Naive thymus-derived CD4-positive, alpha-beta T cell (primary cell): ENCODE data around the gene SCMH1. TPM values are rescaled to one million over a fixed set of nuclear protein-coding genes. Genes with fewer than 3 reads are reported as not detected.
A peak's percentile ranks its signal among the peaks of the same experiment; 100 is the strongest.

ENCODE experiments used
- ATAC-seq: fragments of 150-1000 bp; cut with Tn5 transposase; 2 replicates; pipeline ENCODE4 v1.10.0; 2021; ENCODE audit warnings: mild to moderate bottlenecking, moderate library complexity
- CTCF ChIA-PET: fragments of 350-600 bp; sonication (Branson Sonifier 250); formaldehyde crosslinking; loops from one replicate; lab custom pipeline; 2021; ENCODE audit warnings: antibody characterized with exemption; lab: Charles Lee
- POLR2A ChIA-PET: fragments of 350-600 bp; sonication (Branson Sonifier 250); formaldehyde crosslinking; loops from one replicate; lab custom pipeline; 2021; ENCODE audit warnings: antibody characterized with exemption, inconsistent platforms; lab: Charles Lee
- DNase-seq, 9 donors: peaks; one replicate each; pipeline versions ENCODE4 v3.0.0 to v3.0.0-alpha.2; 2020 to 2022; ENCODE audit warnings: mixed read lengths in 1 of 9
- H3K27ac ChIP-seq: one replicate; pipeline ENCODE4 v1.7.0; 2013; ENCODE audit warnings: mild to moderate bottlenecking, low read depth, low read length, moderate library complexity
- H3K27me3 ChIP-seq, 2 donors: one replicate each; pipeline ENCODE4 v1.7.0; 2013; ENCODE audit warnings: low read length in 2 of 2, mild to moderate bottlenecking in 2 of 2, moderate library complexity in 2 of 2; ENCODE audit not compliant: control insufficient read depth in 2 of 2, insufficient read depth in 2 of 2
- H3K36me3 ChIP-seq, 3 experiments: 1 replicate in 2 of 3; 2 replicates in 1 of 3; pipeline ENCODE4 v1.7.0; 2013; ENCODE audit warnings: low read length in 3 of 3, mild to moderate bottlenecking in 3 of 3, moderate library complexity in 1 of 3; ENCODE audit not compliant: insufficient read depth in 3 of 3, control insufficient read depth in 2 of 3
- H3K4me1 ChIP-seq, 2 donors: one replicate each; pipeline ENCODE4 v1.7.0; 2013; ENCODE audit warnings: low read length in 2 of 2, mild to moderate bottlenecking in 2 of 2, moderate library complexity in 1 of 2; ENCODE audit not compliant: control insufficient read depth in 2 of 2, insufficient read depth in 2 of 2
- H3K4me3 ChIP-seq: 2 replicates; pipeline ENCODE4 v1.7.0; 2013; ENCODE audit warnings: mild to moderate bottlenecking, low read length
- H3K9me3 ChIP-seq, 3 experiments: 1 replicate in 2 of 3; 2 replicates in 1 of 3; pipeline ENCODE4 v1.7.0; 2013; ENCODE audit warnings: low read length in 3 of 3; ENCODE audit not compliant: control insufficient read depth in 2 of 3
- H3K27ac Mint-ChIP-seq, 9 donors: one replicate each; pipeline ENCODE4 v1.8.0; 2020 to 2022; ENCODE audit warnings: mixed read lengths in 9 of 9, mild to moderate bottlenecking in 8 of 9, moderate library complexity in 5 of 9, inconsistent platforms in 2 of 9
- H3K27me3 Mint-ChIP-seq, 5 donors: one replicate each; pipeline ENCODE4 v1.8.0; 2021 to 2022; ENCODE audit warnings: mixed read lengths in 5 of 5, mild to moderate bottlenecking in 1 of 5
- H3K36me3 Mint-ChIP-seq, 5 donors: one replicate each; pipeline ENCODE4 v1.8.0; 2020 to 2022; ENCODE audit warnings: mixed read lengths in 5 of 5, mild to moderate bottlenecking in 3 of 5, inconsistent platforms in 1 of 5
- H3K4me1 Mint-ChIP-seq, 7 donors: one replicate each; pipeline ENCODE4 v1.8.0; 2020 to 2022; ENCODE audit warnings: mixed read lengths in 7 of 7, mild to moderate bottlenecking in 3 of 7, inconsistent platforms in 1 of 7
- H3K4me3 Mint-ChIP-seq, 10 donors: one replicate each; pipeline ENCODE4 v1.8.0; 2020 to 2022; ENCODE audit warnings: mild to moderate bottlenecking in 10 of 10, mixed read lengths in 10 of 10, moderate library complexity in 6 of 10, inconsistent platforms in 2 of 10
- H3K9me3 Mint-ChIP-seq, 11 donors: one replicate each; pipeline ENCODE4 v1.8.0; 2020 to 2022; ENCODE audit warnings: mixed read lengths in 11 of 11, mild to moderate bottlenecking in 4 of 11, inconsistent platforms in 1 of 11, moderate library complexity in 1 of 11
- intact Hi-C, 2 donors: fragments of 100-400 bp; cut with micrococcal nuclease; formaldehyde crosslinking; loops; one replicate each; pipeline ENCODE4 v1.15.1; 2023
- polyA plus RNA-seq, 2 donors: library from polyadenylated mRNA; unstranded; fragments of 300-500 nt; fragmentation: Illumina TruSeq; gene quantifications; one replicate each; pipeline ENCODE4 v1.2.3, GENCODE V29; 2021
- total RNA-seq, 6 experiments: library from RNA in 5 of 6; stranded (reverse) in 5 of 6; gene quantifications; 1 replicate in 5 of 6; 2 replicates in 1 of 6; pipeline ENCODE4 v1.2.3 and lab custom pipeline; 2021 to 2026

SCMH1 gene
- total and polyA plus RNA-seq, 7 experiments from 2014 or later, result 3.6 to 18.6 (median 16.8) TPM

GRCh38 chr1:41017141-41018017 lies 224.7 kb downstream of the SCMH1 start:
- no peak overlapping the region for H3K4me3 Mint-ChIP-seq
- Histone ChIP-seq H3K4me1 (no peaks in the 10 kb centered on the region), H3K9me3 (no peaks in the 10 kb centered on the region), H3K27ac (no peak overlapping the region), H3K27me3 (no peaks in the 10 kb centered on the region), H3K36me3 (peaks cover 0 to 34% (median 0%) of the 10 kb centered on the region in 3 experiments), H3K4me3 (no peak overlapping the region)
- ChIA-PET CTCF (no interaction called here), POLR2A (no interaction called here)
- no peaks in the 10 kb centered on the region for H3K27me3 Mint-ChIP-seq
- DNase-seq (no peak), ATAC-seq (no peak)
- H3K9me3 Mint-ChIP-seq, result no peaks in the 10 kb centered on the region
- H3K27ac Mint-ChIP-seq, result peak overlapping the region in 1 of 9 donors; percentile 29
- H3K36me3 Mint-ChIP-seq, result peaks cover 0 to 10% (median 3%) of the 10 kb centered on the region in 5 donors
- peaks cover 10 to 22% (median 16%) of the 10 kb centered on the region in 7 donors for H3K4me1 Mint-ChIP-seq
- intact Hi-C loops, result no loop called here

DNA sequence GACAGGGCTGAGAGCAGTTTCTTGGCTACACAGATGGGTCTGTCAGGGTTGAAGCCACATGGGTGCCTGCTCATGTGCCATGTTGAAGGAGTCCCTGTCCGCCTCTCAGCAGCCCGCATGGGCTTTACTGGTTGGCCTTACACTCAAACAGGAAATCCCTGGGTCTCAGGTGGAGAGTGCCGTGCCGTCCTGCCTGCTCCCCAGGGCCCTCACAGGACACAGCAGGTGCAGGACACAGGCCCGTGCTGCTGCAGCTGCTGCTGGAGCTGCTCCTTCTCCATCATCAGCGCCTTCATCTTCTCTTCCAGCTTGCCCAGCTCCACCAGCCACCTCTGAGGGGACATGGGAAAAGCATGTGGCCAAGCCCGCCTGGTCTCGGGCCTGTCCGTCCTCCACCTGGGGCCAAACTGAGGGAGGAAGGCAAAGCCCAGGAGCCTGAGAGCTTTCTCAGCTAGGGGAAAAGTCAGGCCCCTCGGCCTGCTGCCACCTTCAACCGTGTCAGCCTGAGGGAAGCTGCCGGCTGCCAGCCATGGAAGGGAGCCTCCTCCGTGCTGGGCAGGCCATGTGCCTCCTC lies 226.1 kb downstream of the SCMH1 start:
- no peaks in the 10 kb centered on the region for H3K27me3 ChIP-seq
- Mint-ChIP-seq H3K27me3 (no peaks in the 10 kb centered on the region), H3K4me1 (peaks cover 7 to 16% (median 12%) of the 10 kb centered on the region in 7 donors), H3K36me3 (peaks cover 4 to 19% (median 5%) of the 10 kb centered on the region in 5 donors), H3K9me3 (no peaks in the 10 kb centered on the region), H3K4me3 (no peak overlapping the region), H3K27ac (peak overlapping the region in 5 of 9 donors; percentile 10 to 57 (median 33))
- no peak overlapping the region for H3K27ac ChIP-seq
- POLR2A ChIA-PET, result no interaction called here
- no peaks in the 10 kb centered on the region for H3K9me3 ChIP-seq
- no peaks in the 10 kb centered on the region for H3K4me1 ChIP-seq
- DNase-seq (no peak), ATAC-seq (no peak)
- intact Hi-C loops, result no loop called here
- H3K4me3 ChIP-seq, result no peak overlapping the region
- H3K36me3 ChIP-seq, result peaks cover 0 to 48% (median 0%) of the 10 kb centered on the region in 3 experiments
- CTCF ChIA-PET, result interaction anchor here (0.6 kb wide), 1 partner anchor 75 kb away, joined by 5 read pairs; no protein-coding TSS in a partner anchor

DNA sequence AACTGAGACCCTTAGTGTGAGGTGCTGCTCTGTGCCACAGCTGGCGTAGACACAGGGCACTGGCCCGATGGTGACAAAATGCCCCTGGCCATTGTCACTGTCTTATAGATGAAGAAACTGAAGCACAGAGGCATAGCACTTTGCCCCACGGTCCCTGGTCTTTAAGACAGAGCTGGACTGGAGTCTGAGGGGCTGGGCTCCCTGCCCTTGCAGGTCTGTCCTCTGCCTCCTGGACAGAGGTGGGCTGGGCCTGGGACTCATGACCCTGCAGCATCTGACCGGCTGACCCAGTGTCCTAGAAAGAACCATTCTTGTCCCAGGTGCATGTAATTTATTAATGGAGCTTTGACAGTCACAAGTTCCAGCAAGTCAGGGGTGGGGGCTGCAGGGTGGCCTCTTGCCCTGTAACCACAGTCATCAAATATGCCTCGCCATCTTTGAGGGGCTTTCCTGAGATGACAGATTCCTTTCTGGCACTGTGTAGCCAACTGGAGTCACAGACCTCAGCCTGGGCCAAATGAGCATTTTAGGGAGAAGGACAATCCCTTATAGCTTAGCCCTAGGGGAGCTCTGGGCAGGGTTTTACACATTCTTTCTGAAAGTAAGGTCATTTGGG lies 226.7 kb downstream of the SCMH1 start:
- Histone ChIP-seq H3K4me1 (no peaks in the 10 kb centered on the region), H3K9me3 (no peaks in the 10 kb centered on the region), H3K36me3 (peaks cover 2 to 54% (median 5%) of the 10 kb centered on the region in 3 experiments), H3K27me3 (no peaks in the 10 kb centered on the region), H3K27ac (no peak overlapping the region), H3K4me3 (no peak overlapping the region)
- CTCF ChIA-PET, result no interaction called here
- Mint-ChIP-seq H3K27ac (peak overlapping the region in 8 of 9 donors; percentile 33 to 88 (median 66)), H3K4me1 (peaks cover 7 to 16% (median 12%) of the 10 kb centered on the region in 7 donors), H3K27me3 (no peaks in the 10 kb centered on the region), H3K4me3 (no peak overlapping the region), H3K9me3 (no peaks in the 10 kb centered on the region), H3K36me3 (peaks cover 4 to 25% (median 8%) of the 10 kb centered on the region in 5 donors)
- POLR2A ChIA-PET, result no interaction called here
- ATAC-seq (no peak), DNase-seq (no peak)
- intact Hi-C loops, result no loop called here

- no peaks in the 10 kb centered on the region for H3K4me1 ChIP-seq
- H3K27ac ChIP-seq, result no peak overlapping the region
- ChIA-PET CTCF (no interaction called here), POLR2A (no interaction called here)
- peak overlapping the region; percentile 38 to 88 (median 64) for H3K27ac Mint-ChIP-seq
- H3K4me3 ChIP-seq, result no peak overlapping the region
- no peaks in the 10 kb centered on the region for H3K9me3 ChIP-seq
- DNase-seq (no peak), ATAC-seq (no peak)
- no peaks in the 10 kb centered on the region for H3K9me3 Mint-ChIP-seq
- H3K36me3 ChIP-seq, result peaks cover 5 to 59% (median 8%) of the 10 kb centered on the region in 3 experiments
- no peaks in the 10 kb centered on the region for H3K27me3 Mint-ChIP-seq
- intact Hi-C loops, result no loop called here
- no peak overlapping the region for H3K4me3 Mint-ChIP-seq
- H3K27me3 ChIP-seq, result no peaks in the 10 kb centered on the region
- peaks cover 7 to 16% (median 12%) of the 10 kb centered on the region in 7 donors for H3K4me1 Mint-ChIP-seq
- peaks cover 9 to 30% (median 11%) of the 10 kb centered on the region in 5 donors for H3K36me3 Mint-ChIP-seq
Observed at GRCh38 chr1:41014871-41015270, 227.2 kb downstream of the SCMH1 start.

- CTCF ChIA-PET, result interaction anchor here (1.3 kb wide), 1 partner anchor 10 kb away, joined by 3 read pairs; no protein-coding TSS in a partner anchor
Observed at GRCh38 chr1:41013796-41014195, 228.3 kb downstream of the SCMH1 start.

GRCh38 chr1:41013024-41013423 lies 229.1 kb downstream of the SCMH1 start:
- Histone ChIP-seq H3K27ac (no peak overlapping the region), H3K9me3 (no peaks in the 10 kb centered on the region), H3K36me3 (peaks cover 11 to 73% (median 17%) of the 10 kb centered on the region in 3 experiments), H3K4me1 (no peaks in the 10 kb centered on the region), H3K27me3 (no peaks in the 10 kb centered on the region), H3K4me3 (no peak overlapping the region)
- ChIA-PET CTCF (interaction anchor here (1.3 kb wide), 1 partner anchor 9 kb away, joined by 3 read pairs; no protein-coding TSS in a partner anchor), POLR2A (no interaction called here)
- no peak for DNase-seq
- Mint-ChIP-seq H3K27me3 (no peaks in the 10 kb centered on the region), H3K9me3 (no peaks in the 10 kb centered on the region), H3K27ac (no peak overlapping the region), H3K4me3 (no peak overlapping the region), H3K4me1 (peaks cover 7 to 16% (median 12%) of the 10 kb centered on the region in 7 donors), H3K36me3 (peaks cover 12 to 46% (median 20%) of the 10 kb centered on the region in 5 donors)
- ATAC-seq, result no peak
- intact Hi-C loops, result no loop called here

More at GRCh38 chr1:41013796-41014195, 228.3 kb downstream of the SCMH1 start:
- H3K36me3 ChIP-seq, result peaks cover 5 to 70% (median 11%) of the 10 kb centered on the region in 3 experiments
- peak; percentile 58 for ATAC-seq
- DNase-seq, result no peak
- peaks cover 7 to 16% (median 12%) of the 10 kb centered on the region in 7 donors for H3K4me1 Mint-ChIP-seq
- H3K27me3 ChIP-seq, result no peaks in the 10 kb centered on the region
- H3K9me3 ChIP-seq, result no peaks in the 10 kb centered on the region
- H3K9me3 Mint-ChIP-seq, result no peaks in the 10 kb centered on the region
- H3K27ac ChIP-seq, result no peak overlapping the region
- H3K27ac Mint-ChIP-seq, result peak overlapping the region in 5 of 9 donors; percentile 48 to 69 (median 64)
- H3K4me3 Mint-ChIP-seq, result no peak overlapping the region
- H3K27me3 Mint-ChIP-seq, result no peaks in the 10 kb centered on the region
- peaks cover 9 to 38% (median 16%) of the 10 kb centered on the region in 5 donors for H3K36me3 Mint-ChIP-seq
- no peak overlapping the region for H3K4me3 ChIP-seq
- intact Hi-C loops, result no loop called here
- POLR2A ChIA-PET, result no interaction called here
- H3K4me1 ChIP-seq, result no peaks in the 10 kb centered on the region
